GM18868 (cell line): ENCODE data around the gene MAPK10.
"Not testable (repeated sequence)": the region's sequence is repeated elsewhere in the genome, so short reads cannot be mapped to it uniquely, and the experiment has no call there.

ENCODE experiments used
- ATAC-seq: cut with Tn5 transposase; IDR thresholded peaks from one replicate; pipeline ENCODE4 v1.9.1; 2021; ENCODE audit warnings: mild to moderate bottlenecking, moderate library complexity; ENCODE audit not compliant: unreplicated experiment

The MAPK10 gene

GRCh38 chr4:86117705-86118302 is 242.0 kb downstream of the MAPK10 start:
- no peak for ATAC-seq

- ATAC-seq, result no peak
These were observed 245.3 kb downstream of the MAPK10 start for GRCh38 chr4:86114563-86114962.

- no peak for ATAC-seq
These were observed 251.0 kb downstream of the MAPK10 start for GRCh38 chr4:86108834-86109233.

- no peak for ATAC-seq
These were observed 251.7 kb downstream of the MAPK10 start for GRCh38 chr4:86108137-86108536.

GRCh38 chr4:86107112-86107511 is 252.7 kb downstream of the MAPK10 start:
- ATAC-seq, result no peak

GRCh38 chr4:86106475-86106874 is 253.4 kb downstream of the MAPK10 start:
- no peak for ATAC-seq

GRCh38 chr4:86101841-86102240 is 258.0 kb downstream of the MAPK10 start:
- no peak for ATAC-seq

- ATAC-seq, result no peak
These were observed 258.4 kb downstream of the MAPK10 start for GRCh38 chr4:86101410-86101809.

- ATAC-seq, result no peak
These were observed 259.2 kb downstream of the MAPK10 start for GRCh38 chr4:86100539-86101215.

- ATAC-seq, result no peak
These were observed 260.5 kb downstream of the MAPK10 start for GRCh38 chr4:86099348-86099747.

GRCh38 chr4:86098691-86099090 is 261.2 kb downstream of the MAPK10 start:
- ATAC-seq, result no peak

- no peak for ATAC-seq
These were observed 263.5 kb downstream of the MAPK10 start for GRCh38 chr4:86096373-86096772.

- no peak for ATAC-seq
These were observed 267.2 kb downstream of the MAPK10 start for GRCh38 chr4:86092684-86093083.

- ATAC-seq, result no peak
These were observed 268.7 kb downstream of the MAPK10 start for GRCh38 chr4:86091201-86091600.

GRCh38 chr4:86089781-86090323 is 270.0 kb downstream of the MAPK10 start:
- no peak for ATAC-seq

GRCh38 chr4:86089053-86089452 is 270.8 kb downstream of the MAPK10 start:
- no peak for ATAC-seq

- ATAC-seq, result not testable (repeated sequence)
These were observed 284.1 kb downstream of the MAPK10 start for GRCh38 chr4:86075796-86076195.

- ATAC-seq, result no peak
These were observed 299.5 kb downstream of the MAPK10 start for GRCh38 chr4:86060341-86060740.

GRCh38 chr4:86058621-86059020 is 301.2 kb downstream of the MAPK10 start:
- no peak for ATAC-seq

- no peak for ATAC-seq
These were observed 304.0 kb downstream of the MAPK10 start for GRCh38 chr4:86055898-86056297.

- no peak for ATAC-seq
These were observed 305.4 kb downstream of the MAPK10 start for GRCh38 chr4:86054286-86055032.

GRCh38 chr4:86050496-86050895 is 309.4 kb downstream of the MAPK10 start:
- no peak for ATAC-seq
